ENCODE data around the gene PIGK.

PIGK gene

DNA sequence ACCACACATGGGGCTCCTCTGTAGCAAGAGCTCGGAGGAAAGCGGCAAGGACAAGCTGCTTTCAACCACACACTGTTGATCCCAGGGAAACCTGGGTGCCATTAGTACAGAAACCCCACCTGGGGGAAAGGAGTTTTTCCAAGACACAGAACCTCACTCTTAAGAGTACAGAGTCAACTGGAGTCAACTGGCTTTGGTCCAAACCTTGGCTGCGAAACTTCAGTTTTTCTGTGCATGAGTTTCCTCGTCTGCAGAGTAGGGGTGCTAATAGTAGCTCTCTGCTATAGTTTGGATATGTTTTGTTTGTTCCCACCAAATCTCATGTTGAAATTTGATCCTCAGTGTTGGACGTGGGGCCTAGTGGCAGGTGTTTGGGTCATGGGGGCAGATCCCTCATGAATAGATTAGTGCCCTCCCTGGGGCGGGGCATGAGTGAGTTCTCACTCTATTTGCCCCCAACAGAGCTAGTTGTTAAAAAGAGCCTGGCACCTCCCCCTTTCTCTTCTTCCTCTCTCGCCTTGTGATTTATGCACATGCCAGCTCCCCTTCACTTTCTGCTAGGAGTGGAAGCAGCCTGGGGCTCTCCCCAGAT lies 161.1 kb downstream of the PIGK start:
- H3K4me3 Mint-ChIP-seq: no peak overlapping the region
- no peaks in the 10 kb centered on the region for H3K4me1 Mint-ChIP-seq
- no peak for ATAC-seq (ENCODE audit: low read depth)
- H3K36me3 Mint-ChIP-seq: no peaks in the 10 kb centered on the region
- peaks cover 3% of the 10 kb centered on the region for H3K9me3 Mint-ChIP-seq
- DNase-seq (ENCODE audit: low spot score in 2 of 2): no peak
- peaks cover 2% of the 10 kb centered on the region for H3K27me3 Mint-ChIP-seq
- no peak overlapping the region for H3K27ac Mint-ChIP-seq

DNA sequence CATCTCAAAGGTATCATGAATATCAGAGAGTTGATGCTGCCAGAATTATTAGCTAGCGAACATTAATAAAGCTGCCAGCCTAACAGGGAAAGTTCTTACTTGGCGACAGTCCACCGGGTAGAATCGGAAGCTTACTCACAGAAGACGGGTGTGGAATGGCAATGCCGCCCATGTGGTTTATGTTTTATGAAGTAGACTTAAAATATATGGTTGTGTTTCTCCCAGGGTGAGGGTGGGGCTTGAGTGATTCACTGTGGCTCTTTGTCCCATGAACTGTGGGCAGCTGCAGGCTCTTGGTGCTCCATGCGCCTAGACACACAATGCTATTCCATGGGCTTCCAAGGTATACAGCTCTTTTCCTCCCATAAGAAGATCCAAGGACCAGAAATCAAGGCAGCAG lies 162.7 kb downstream of the PIGK start:
- ATAC-seq (ENCODE audit: low read depth): no peak
- Mint-ChIP-seq H3K4me3 (no peak overlapping the region), H3K9me3 (peaks cover 3% of the 10 kb centered on the region), H3K27me3 (peaks cover 2% of the 10 kb centered on the region), H3K27ac (no peak overlapping the region), H3K4me1 (no peaks in the 10 kb centered on the region), H3K36me3 (no peaks in the 10 kb centered on the region)
- DNase-seq (ENCODE audit: low spot score in 2 of 2): no peak

DNA sequence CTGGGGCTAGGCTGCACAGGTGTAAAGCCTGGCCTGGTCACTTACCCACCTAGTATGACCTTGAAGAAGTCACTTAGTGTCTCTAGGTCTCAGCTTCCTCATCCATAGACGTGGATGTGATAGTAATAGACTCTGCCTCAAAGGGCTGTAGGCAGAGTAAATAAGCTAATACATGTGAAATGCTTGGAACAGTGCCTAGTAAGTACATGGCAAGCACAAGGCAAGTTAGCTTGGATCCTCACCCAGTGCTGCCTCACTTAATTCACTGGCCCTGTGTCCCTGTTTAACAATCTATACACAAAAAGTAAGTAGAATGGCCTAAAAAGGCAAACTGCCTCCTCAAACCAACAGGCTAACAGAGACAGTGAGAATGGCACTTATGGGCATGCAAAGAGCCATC lies 167.8 kb downstream of the PIGK start:
- no peak for DNase-seq (ENCODE audit: low spot score in 2 of 2)
- H3K36me3 Mint-ChIP-seq: no peaks in the 10 kb centered on the region
- no peak overlapping the region for H3K27ac Mint-ChIP-seq
- H3K27me3 Mint-ChIP-seq: peaks cover 4% of the 10 kb centered on the region
- H3K4me1 Mint-ChIP-seq: no peaks in the 10 kb centered on the region
- no peaks in the 10 kb centered on the region for H3K9me3 Mint-ChIP-seq
- no peak overlapping the region for H3K4me3 Mint-ChIP-seq
- ATAC-seq (ENCODE audit: low read depth): no peak

DNA sequence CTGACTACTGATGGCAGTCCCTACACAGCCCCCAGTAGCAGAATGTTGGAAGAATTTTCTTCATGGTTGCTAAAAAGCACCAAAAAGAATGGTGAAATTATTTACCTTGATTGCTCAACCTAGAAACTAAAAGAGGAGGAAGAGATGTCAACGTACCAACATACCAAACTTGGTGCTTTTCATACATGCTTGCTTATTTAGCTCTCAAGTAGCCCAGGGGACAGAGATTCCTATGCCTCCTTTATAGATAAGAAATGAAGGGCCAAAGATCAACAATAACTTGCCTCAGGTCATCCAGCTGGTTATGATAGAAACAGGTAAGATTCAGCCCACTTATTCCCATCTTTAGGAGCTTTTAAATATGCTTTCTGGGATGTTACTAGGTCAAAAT lies 170.6 kb downstream of the PIGK start:
- no peak for ATAC-seq (ENCODE audit: low read depth)
- H3K36me3 Mint-ChIP-seq: no peaks in the 10 kb centered on the region
- no peak overlapping the region for H3K27ac Mint-ChIP-seq
- no peak for DNase-seq (ENCODE audit: low spot score in 2 of 2)
- H3K9me3 Mint-ChIP-seq: no peaks in the 10 kb centered on the region
- peaks cover 6% of the 10 kb centered on the region for H3K27me3 Mint-ChIP-seq
- H3K4me1 Mint-ChIP-seq: no peaks in the 10 kb centered on the region
- no peak overlapping the region for H3K4me3 Mint-ChIP-seq

DNA sequence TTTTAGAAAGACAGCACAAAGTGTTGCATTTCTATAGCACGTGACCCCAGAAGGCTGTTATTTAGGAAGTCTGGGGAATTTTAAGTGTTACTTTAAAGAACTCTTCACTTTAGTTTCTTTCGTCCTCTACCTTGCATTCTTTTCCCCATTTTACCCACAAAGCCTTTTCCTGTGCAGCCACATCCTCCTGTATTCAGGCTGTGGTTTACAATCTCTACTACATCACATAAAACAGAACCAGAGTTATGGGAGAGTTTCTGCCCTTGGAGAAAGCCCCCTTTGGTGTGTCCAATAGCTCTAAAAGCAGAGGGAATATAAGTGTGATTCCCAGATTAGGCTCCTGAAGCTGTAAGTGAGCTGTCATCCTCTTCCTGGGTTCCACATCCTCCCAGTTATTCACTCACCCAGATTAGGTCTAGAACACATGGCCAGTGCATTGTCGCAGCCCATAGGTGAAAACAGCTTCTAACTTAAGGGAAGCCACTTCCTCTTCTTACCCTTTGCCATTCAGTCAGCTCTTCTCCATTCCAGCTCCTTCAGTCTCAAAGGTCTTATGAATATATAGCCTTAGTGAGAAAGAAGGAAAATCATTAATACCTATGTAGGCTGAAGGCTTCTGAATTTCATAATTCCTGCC lies 171.1 kb downstream of the PIGK start:
- no peak overlapping the region for H3K27ac Mint-ChIP-seq
- H3K36me3 Mint-ChIP-seq: no peaks in the 10 kb centered on the region
- DNase-seq (ENCODE audit: low spot score in 2 of 2) (no peak), ATAC-seq (ENCODE audit: low read depth) (no peak)
- H3K27me3 Mint-ChIP-seq: peaks cover 6% of the 10 kb centered on the region
- H3K9me3 Mint-ChIP-seq: no peaks in the 10 kb centered on the region
- no peak overlapping the region for H3K4me3 Mint-ChIP-seq
- no peaks in the 10 kb centered on the region for H3K4me1 Mint-ChIP-seq

DNA sequence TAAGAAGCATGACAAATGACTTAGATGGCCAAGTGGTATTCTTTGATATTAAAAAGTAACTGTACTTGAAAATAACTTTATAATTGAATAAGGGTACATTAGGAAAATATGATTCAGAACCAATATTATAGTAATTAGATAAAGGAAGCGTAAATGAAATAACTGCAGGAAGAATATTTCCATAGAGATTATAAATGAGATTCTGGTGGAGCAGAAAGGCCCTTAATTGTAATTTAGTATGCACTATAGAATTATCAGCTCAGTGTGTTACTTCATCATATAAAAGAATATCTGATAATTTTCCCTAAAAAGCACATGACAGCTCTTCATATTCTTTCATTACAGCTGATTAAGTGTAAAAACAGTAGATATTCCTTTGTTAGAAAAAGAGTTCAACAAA lies 171.7 kb downstream of the PIGK start:
- H3K4me1 Mint-ChIP-seq: no peaks in the 10 kb centered on the region
- DNase-seq (ENCODE audit: low spot score in 2 of 2) (no peak), ATAC-seq (ENCODE audit: low read depth) (no peak)
- peaks cover 6% of the 10 kb centered on the region for H3K27me3 Mint-ChIP-seq
- no peak overlapping the region for H3K27ac Mint-ChIP-seq
- no peak overlapping the region for H3K4me3 Mint-ChIP-seq
- no peaks in the 10 kb centered on the region for H3K9me3 Mint-ChIP-seq
- H3K36me3 Mint-ChIP-seq: no peaks in the 10 kb centered on the region

DNA sequence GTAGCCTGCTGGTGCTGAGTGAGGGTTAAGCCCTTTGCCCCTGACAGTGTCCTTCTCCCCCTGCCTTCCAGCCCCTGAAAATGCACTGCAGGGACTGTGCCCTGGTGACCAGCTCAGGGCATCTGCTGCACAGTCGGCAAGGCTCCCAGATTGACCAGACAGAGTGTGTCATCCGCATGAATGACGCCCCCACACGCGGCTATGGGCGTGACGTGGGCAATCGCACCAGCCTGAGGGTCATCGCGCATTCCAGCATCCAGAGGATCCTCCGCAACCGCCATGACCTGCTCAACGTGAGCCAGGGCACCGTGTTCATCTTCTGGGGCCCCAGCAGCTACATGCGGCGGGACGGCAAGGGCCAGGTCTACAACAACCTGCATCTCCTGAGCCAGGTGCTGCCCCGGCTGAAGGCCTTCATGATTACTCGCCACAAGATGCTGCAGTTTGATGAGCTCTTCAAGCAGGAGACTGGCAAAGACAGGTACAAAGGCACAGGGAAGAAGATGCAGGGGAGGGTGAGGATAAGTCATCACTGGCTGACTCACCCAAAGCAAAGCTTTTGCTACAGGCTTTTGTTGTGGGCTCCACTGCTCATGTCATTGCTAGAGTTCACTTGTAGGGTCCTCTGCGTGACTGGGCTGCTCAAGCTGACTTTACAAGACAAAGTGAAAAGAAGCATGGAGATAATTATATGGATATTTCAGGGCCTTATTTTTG lies 174.9 kb downstream of the PIGK start:
- Mint-ChIP-seq H3K4me1 (no peaks in the 10 kb centered on the region), H3K27me3 (peaks cover 3% of the 10 kb centered on the region), H3K4me3 (no peak overlapping the region), H3K9me3 (no peaks in the 10 kb centered on the region), H3K36me3 (no peaks in the 10 kb centered on the region), H3K27ac (no peak overlapping the region)
- ATAC-seq (ENCODE audit: low read depth) (no peak), DNase-seq (ENCODE audit: low spot score in 2 of 2) (no peak)

DNA sequence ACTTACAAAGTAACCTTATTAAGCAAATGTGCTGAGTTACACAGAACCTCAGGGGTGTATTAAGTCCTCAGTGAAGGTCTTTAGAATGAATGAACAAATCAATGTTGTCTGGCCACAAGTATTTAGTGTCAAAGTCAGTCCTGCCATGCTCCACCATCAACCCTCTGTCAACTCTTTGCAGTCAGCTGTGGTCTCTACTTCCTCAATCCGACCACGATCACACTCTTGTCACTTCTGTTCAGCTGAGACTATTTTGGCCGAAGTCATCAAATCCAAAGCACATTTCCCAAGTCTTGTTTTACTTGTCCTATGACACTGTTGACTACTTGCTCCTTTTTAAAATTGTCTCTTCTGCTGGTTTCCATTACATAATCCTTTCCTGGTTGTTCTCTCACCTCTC lies 178.4 kb downstream of the PIGK start:
- H3K4me1 Mint-ChIP-seq: no peaks in the 10 kb centered on the region
- ATAC-seq (ENCODE audit: low read depth) (no peak), DNase-seq (ENCODE audit: low spot score in 2 of 2) (no peak)
- H3K27me3 Mint-ChIP-seq: peaks cover 3% of the 10 kb centered on the region
- H3K27ac Mint-ChIP-seq: no peak overlapping the region
- H3K9me3 Mint-ChIP-seq: peaks cover 4% of the 10 kb centered on the region
- H3K4me3 Mint-ChIP-seq: no peak overlapping the region
- no peaks in the 10 kb centered on the region for H3K36me3 Mint-ChIP-seq

DNA sequence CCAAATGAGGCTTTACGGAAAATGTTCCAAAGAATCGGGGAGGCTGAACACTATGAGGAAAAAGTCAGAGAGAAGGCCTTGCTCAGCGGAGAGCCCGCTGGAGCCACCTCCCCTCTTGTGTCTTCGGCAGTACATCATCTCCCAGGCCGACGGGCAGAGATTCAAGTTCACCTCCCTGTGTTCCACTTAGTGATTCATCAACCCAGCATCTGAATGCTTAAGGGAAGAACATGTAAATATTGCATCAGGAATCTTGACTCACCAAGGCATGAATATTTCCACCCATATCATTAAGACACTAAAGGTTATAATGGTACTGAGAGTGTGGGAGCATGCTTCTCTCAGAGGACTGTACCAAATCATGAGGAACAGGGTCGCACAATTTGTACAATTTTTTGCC lies 179.5 kb downstream of the PIGK start:
- Mint-ChIP-seq H3K4me1 (no peaks in the 10 kb centered on the region), H3K9me3 (peaks cover 4% of the 10 kb centered on the region), H3K27me3 (no peaks in the 10 kb centered on the region), H3K4me3 (no peak overlapping the region), H3K36me3 (no peaks in the 10 kb centered on the region), H3K27ac (no peak overlapping the region)
- no peak for DNase-seq (ENCODE audit: low spot score in 2 of 2)
- ATAC-seq (ENCODE audit: low read depth): no peak

DNA sequence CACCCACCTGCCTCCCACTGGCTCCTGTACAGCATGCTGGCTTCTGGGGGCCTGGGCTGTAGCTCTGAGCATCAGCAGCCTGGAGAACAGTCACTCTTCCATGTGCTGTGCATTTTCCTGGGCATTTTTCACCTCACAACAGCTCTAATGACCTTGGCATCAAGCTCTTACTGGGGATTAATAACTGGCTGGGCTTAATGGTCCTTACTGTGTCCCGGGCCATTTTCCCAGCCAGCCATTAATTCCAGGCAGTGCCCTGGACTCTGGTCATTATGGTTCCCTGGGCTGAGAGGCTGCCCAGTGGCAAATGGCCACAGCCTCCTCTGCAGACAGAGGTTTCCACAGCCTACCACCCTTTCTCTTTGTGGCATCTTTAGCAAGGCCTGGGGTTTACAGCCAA lies 180.1 kb downstream of the PIGK start:
- Mint-ChIP-seq H3K27ac (no peak overlapping the region), H3K4me1 (no peaks in the 10 kb centered on the region), H3K9me3 (peaks cover 4% of the 10 kb centered on the region), H3K27me3 (peaks cover 1% of the 10 kb centered on the region), H3K4me3 (no peak overlapping the region), H3K36me3 (no peaks in the 10 kb centered on the region)
- no peak for DNase-seq (ENCODE audit: low spot score in 2 of 2)
- no peak for ATAC-seq (ENCODE audit: low read depth)
